Neuronal stem cell (in vitro differentiated cells): ENCODE results near the gene PPP3CA.

Experiments used
- DNase-seq: peaks from one replicate; pipeline ENCODE4 v3.0.0-alpha.2; 2013; ENCODE audit warnings: low spot score
- H2AFZ ChIP-seq: one replicate; pipeline ENCODE4 v1.6.1; 2013; ENCODE audit warnings: mild to moderate bottlenecking, low read length, inconsistent platforms
- H2AK5ac ChIP-seq: 2 replicates; pipeline ENCODE4 v1.6.1; 2013; ENCODE audit warnings: low read depth, mild to moderate bottlenecking, inconsistent platforms, low read length, moderate library complexity, mixed read lengths
- H2BK120ac ChIP-seq: 2 replicates; pipeline ENCODE4 v1.6.1; 2013; ENCODE audit warnings: low read depth, mild to moderate bottlenecking, inconsistent platforms, low read length, moderate library complexity, mixed read lengths
- H2BK12ac ChIP-seq: one replicate; pipeline ENCODE4 v1.6.1; 2013; ENCODE audit warnings: low read length, inconsistent platforms
- H2BK15ac ChIP-seq: 2 replicates; pipeline ENCODE4 v1.6.1; 2013; ENCODE audit warnings: mild to moderate bottlenecking, low read length, inconsistent platforms, mixed read lengths
- H2BK5ac ChIP-seq: one replicate; pipeline ENCODE4 v1.6.1; 2013; ENCODE audit warnings: inconsistent platforms, mild to moderate bottlenecking, low read length, moderate library complexity
- H3K14ac ChIP-seq: one replicate; pipeline ENCODE4 v1.6.1; 2013; ENCODE audit warnings: low read length, inconsistent platforms
- H3K18ac ChIP-seq: 2 replicates; pipeline ENCODE4 v1.6.1; 2013; ENCODE audit warnings: low read length, inconsistent platforms
- H3K23ac ChIP-seq: 2 replicates; pipeline ENCODE4 v1.6.1; 2013; ENCODE audit warnings: low read depth, mild to moderate bottlenecking, mixed read lengths, low read length, inconsistent platforms; ENCODE audit not compliant: poor library complexity
- H3K27ac ChIP-seq: replicated peaks from 3 replicates; pipeline ENCODE4 v1.5.1; 2013; ENCODE audit warnings: low read length, inconsistent platforms
- H3K27me3 ChIP-seq, 3 experiments: 2 replicates each; pipeline ENCODE4 v1.6.1; 2013; ENCODE audit warnings: low read length in 3 of 3, mild to moderate bottlenecking in 2 of 3, inconsistent platforms in 1 of 3, low read depth in 1 of 3, mixed read lengths in 1 of 3, moderate library complexity in 1 of 3; ENCODE audit not compliant: control insufficient read depth in 3 of 3, insufficient read depth in 3 of 3
- H3K36me3 ChIP-seq, 2 donors: replicated peaks in 1 of 2; 2 replicates each; pipeline ENCODE4 v1.6.1; 2013; ENCODE audit warnings: low read length in 2 of 2; ENCODE audit not compliant: control insufficient read depth in 2 of 2, insufficient read depth in 2 of 2
- H3K4ac ChIP-seq: 2 replicates; pipeline ENCODE4 v1.6.1; 2013; ENCODE audit warnings: inconsistent platforms, mild to moderate bottlenecking, low read length, moderate library complexity
- H3K4me1 ChIP-seq, 2 donors: 1 replicate in 1 of 2; 2 replicates in 1 of 2; pipeline ENCODE4 v1.6.1; 2013; ENCODE audit warnings: low read length in 2 of 2, low read depth in 1 of 2; ENCODE audit not compliant: control insufficient read depth in 2 of 2, insufficient read depth in 1 of 2
- H3K4me2 ChIP-seq: one replicate; pipeline ENCODE4 v1.6.1; 2013; ENCODE audit warnings: mild to moderate bottlenecking, low read length, inconsistent platforms; ENCODE audit not compliant: insufficient read depth, poor library complexity, severe bottlenecking
- H3K4me3 ChIP-seq, 2 donors: 2 replicates each; pipeline ENCODE4 v1.5.1; 2013; ENCODE audit warnings: low read length in 2 of 2, mild to moderate bottlenecking in 2 of 2, inconsistent platforms in 1 of 2, moderate library complexity in 1 of 2
- H3K79me1 ChIP-seq: one replicate; pipeline ENCODE4 v1.6.1; 2013; ENCODE audit warnings: low read depth, mild to moderate bottlenecking, inconsistent platforms, low read length, moderate library complexity
- H3K9ac ChIP-seq: one replicate; pipeline ENCODE4 v1.6.1; 2013; ENCODE audit warnings: mild to moderate bottlenecking, low read depth, low read length, inconsistent platforms; ENCODE audit not compliant: poor library complexity
- H3K9me3 ChIP-seq, 2 donors: replicated peaks in 1 of 2; 2 replicates each; pipeline versions ENCODE3 to v1.6.1; 2013; ENCODE audit warnings: low read length in 2 of 2, mild to moderate bottlenecking in 2 of 2, inconsistent platforms in 1 of 2, low read depth in 1 of 2, mixed read lengths in 1 of 2, moderate library complexity in 1 of 2; ENCODE audit not compliant: control insufficient read depth in 2 of 2, insufficient read depth in 1 of 2
- H4K8ac ChIP-seq: one replicate; pipeline ENCODE4 v1.6.1; 2013; ENCODE audit warnings: low read depth, mild to moderate bottlenecking, inconsistent platforms, low read length, moderate library complexity
- H4K91ac ChIP-seq: one replicate; pipeline ENCODE4 v1.6.1; 2013; ENCODE audit warnings: low read length, low read depth, mild to moderate bottlenecking, inconsistent platforms; ENCODE audit not compliant: poor library complexity
- WGBS, 2 donors: extraction: QIAGEN DNeasy Blood & Tissue Kit; methylation state at CpG; one replicate each; pipeline ENCODE4 v1.1.7; 2013; ENCODE audit warnings: missing lambda C conversion rate in 2 of 2, mixed read lengths in 1 of 2; ENCODE audit not compliant: insufficient read length in 2 of 2, insufficient replicate concordance in 1 of 2; ENCODE audit errors: extremely low coverage in 2 of 2; 5-methylcytosine and 5-hydroxymethylcytosine counted together

The PPP3CA gene

DNA sequence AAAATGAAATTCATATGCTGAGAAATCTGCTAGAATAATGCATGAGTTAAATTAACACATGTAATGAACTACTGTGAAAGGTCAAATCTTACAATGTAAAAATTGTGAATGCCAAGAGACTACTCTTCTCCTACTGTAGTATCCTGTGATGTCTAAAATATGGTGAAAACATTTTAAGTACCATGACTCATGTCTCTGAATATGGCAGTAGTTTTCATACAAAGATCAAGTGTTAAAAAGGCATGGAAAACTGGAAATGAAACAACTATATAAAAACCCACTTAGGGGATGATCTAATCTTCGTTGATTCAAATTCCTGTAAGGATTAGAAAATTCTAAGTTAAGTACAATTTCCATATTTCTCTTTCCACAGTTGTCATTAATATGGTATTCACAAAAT, 221.3 kb downstream of the PPP3CA start:
- no peak overlapping the region for H3K14ac ChIP-seq
- H3K27ac ChIP-seq: no peak overlapping the region
- no peak overlapping the region for H2BK120ac ChIP-seq
- H3K9ac ChIP-seq: no peak overlapping the region
- no peak overlapping the region for H2AFZ ChIP-seq
- H3K9me3 ChIP-seq: peaks cover 0 to 2% of the 10 kb centered on the region in 2 donors
- no peak overlapping the region for H3K4me3 ChIP-seq
- no peaks in the 10 kb centered on the region for H3K4me1 ChIP-seq
- H2BK5ac ChIP-seq: no peak overlapping the region
- H3K79me1 ChIP-seq: peaks cover 4% of the 10 kb centered on the region
- no peak overlapping the region for H3K4ac ChIP-seq
- no peaks in the 10 kb centered on the region for H3K36me3 ChIP-seq
- no peak overlapping the region for H3K23ac ChIP-seq
- H2BK15ac ChIP-seq: no peak overlapping the region
- H4K91ac ChIP-seq: no peak overlapping the region
- H3K18ac ChIP-seq: no peak overlapping the region
- DNase-seq: no peak
- no CpG with 5 or more reads among the region's 1 CpG for WGBS, 2 donors
- H2AK5ac ChIP-seq: no peak overlapping the region
- H3K4me2 ChIP-seq: no peak overlapping the region
- no peaks in the 10 kb centered on the region for H3K27me3 ChIP-seq
- H4K8ac ChIP-seq: no peak overlapping the region
- no peak overlapping the region for H2BK12ac ChIP-seq

DNA sequence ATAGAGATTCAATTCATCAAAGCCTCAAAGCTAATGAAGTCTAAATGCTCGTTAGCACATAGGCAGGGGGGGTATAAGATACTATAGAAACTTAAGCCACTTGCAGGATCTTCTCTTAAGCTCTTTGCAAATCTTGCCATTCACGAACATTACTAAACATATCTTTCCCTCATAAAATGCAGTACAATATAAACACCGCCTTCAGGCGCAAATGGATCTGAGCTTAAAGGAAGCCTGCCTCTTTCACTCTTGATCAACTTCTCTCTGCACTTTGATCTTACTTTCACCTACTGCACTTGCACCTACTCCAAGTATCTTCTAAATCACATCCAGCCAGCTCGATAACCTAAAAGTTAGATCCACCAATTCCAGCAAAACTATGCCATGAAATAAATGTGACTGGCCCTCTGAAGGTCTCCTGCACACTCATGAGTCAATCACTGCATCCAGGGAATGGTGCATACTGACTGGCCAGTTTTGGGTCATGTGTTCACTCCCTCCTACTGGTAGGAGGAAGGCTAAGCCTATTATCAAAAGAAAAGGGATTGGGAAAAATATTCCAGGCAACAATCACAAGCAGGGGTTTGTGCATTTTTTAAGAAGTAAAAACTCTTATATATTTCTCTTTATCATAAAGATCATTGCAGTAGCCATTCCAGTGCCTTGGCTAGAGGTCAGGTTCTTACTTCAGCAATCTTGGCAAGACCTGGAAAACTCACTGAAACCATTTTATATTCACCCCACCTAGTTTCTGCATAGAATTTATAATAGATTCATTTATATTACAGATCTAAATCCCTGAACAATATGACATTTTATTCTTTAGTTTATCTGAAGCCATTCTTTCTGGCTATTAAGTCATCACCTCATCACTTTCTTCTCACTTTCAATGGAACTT, 222.0 kb downstream of the PPP3CA start:
- H2BK15ac ChIP-seq: no peak overlapping the region
- no peak overlapping the region for H3K4ac ChIP-seq
- no peak overlapping the region for H2AFZ ChIP-seq
- H3K27ac ChIP-seq: no peak overlapping the region
- no CpG with 5 or more reads among the region's 5 CpGs for WGBS, 2 donors
- H2AK5ac ChIP-seq: no peak overlapping the region
- no peaks in the 10 kb centered on the region for H3K9me3 ChIP-seq
- H3K14ac ChIP-seq: no peak overlapping the region
- H3K18ac ChIP-seq: no peak overlapping the region
- H3K4me3 ChIP-seq: no peak overlapping the region
- H3K4me2 ChIP-seq: no peak overlapping the region
- H3K4me1 ChIP-seq: no peaks in the 10 kb centered on the region
- no peaks in the 10 kb centered on the region for H3K36me3 ChIP-seq
- no peak for DNase-seq
- peaks cover 2% of the 10 kb centered on the region for H3K79me1 ChIP-seq
- H2BK12ac ChIP-seq: no peak overlapping the region
- no peak overlapping the region for H3K23ac ChIP-seq
- no peak overlapping the region for H2BK120ac ChIP-seq
- no peak overlapping the region for H4K91ac ChIP-seq
- no peak overlapping the region for H3K9ac ChIP-seq
- no peak overlapping the region for H4K8ac ChIP-seq
- no peaks in the 10 kb centered on the region for H3K27me3 ChIP-seq
- H2BK5ac ChIP-seq: no peak overlapping the region

DNA sequence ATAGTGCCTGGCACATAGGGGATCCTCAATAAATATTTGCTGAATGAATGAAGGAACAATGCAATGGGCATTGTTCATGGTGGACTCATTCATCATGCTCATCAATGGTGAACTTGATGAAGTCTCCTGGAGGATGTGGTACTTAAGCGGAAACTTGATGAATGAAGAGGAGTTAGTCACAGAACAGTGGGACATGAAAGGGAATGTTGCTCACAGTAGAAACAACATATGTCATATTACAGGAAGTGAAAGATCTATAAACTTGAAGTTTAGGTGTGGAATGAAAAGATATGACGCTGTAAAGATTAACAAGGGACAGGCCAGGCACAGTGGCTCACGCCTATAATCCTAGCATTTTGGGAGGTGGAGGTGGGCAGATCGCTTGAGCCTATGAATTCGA, 224.1 kb downstream of the PPP3CA start:
- H2BK120ac ChIP-seq: no peak overlapping the region
- no peak overlapping the region for H3K14ac ChIP-seq
- H4K91ac ChIP-seq: no peak overlapping the region
- no peak for DNase-seq
- H3K27me3 ChIP-seq: no peaks in the 10 kb centered on the region
- no peak overlapping the region for H3K27ac ChIP-seq
- no peak overlapping the region for H2AK5ac ChIP-seq
- no peak overlapping the region for H2AFZ ChIP-seq
- H3K4me1 ChIP-seq: no peaks in the 10 kb centered on the region
- H3K23ac ChIP-seq: no peak overlapping the region
- no peak overlapping the region for H3K9ac ChIP-seq
- H3K9me3 ChIP-seq: no peaks in the 10 kb centered on the region
- H3K36me3 ChIP-seq: no peaks in the 10 kb centered on the region
- H2BK15ac ChIP-seq: no peak overlapping the region
- no peak overlapping the region for H3K4me3 ChIP-seq
- H4K8ac ChIP-seq: no peak overlapping the region
- no CpG with 5 or more reads among the region's 5 CpGs for WGBS, 2 donors
- H2BK12ac ChIP-seq: no peak overlapping the region
- no peak overlapping the region for H3K4me2 ChIP-seq
- H3K4ac ChIP-seq: no peak overlapping the region
- H3K18ac ChIP-seq: no peak overlapping the region
- no peaks in the 10 kb centered on the region for H3K79me1 ChIP-seq
- H2BK5ac ChIP-seq: no peak overlapping the region

DNA sequence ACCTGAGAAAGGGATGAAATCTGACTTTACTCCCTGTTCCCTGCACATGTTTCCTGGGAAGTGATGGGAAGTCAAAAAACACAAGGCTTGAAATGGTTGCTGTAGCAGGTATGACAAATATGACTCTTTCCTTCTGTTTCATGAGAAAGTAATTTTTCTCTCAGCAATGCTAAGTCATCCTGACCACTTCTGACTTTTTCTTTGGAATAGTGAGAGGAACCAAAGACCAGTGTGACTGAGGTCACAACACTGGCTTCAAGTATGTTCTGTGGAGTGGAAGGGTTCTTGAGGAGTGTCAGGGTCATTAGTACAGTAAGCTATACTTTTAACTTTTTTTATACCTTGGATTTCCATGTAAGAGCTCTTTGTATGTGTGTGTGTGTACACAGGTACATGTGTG, 225.3 kb downstream of the PPP3CA start:
- Histone ChIP-seq H4K91ac (no peak overlapping the region), H3K36me3 (no peaks in the 10 kb centered on the region), H3K4ac (no peak overlapping the region), H2AK5ac (no peak overlapping the region), H3K14ac (no peak overlapping the region), H3K4me1 (no peaks in the 10 kb centered on the region), H2BK15ac (no peak overlapping the region), H3K27me3 (no peaks in the 10 kb centered on the region), H2AFZ (no peak overlapping the region), H2BK5ac (no peak overlapping the region), H3K9ac (no peak overlapping the region), H3K27ac (no peak overlapping the region), H3K23ac (no peak overlapping the region), H3K9me3 (no peaks in the 10 kb centered on the region), H4K8ac (no peak overlapping the region), H2BK12ac (no peak overlapping the region), H3K4me3 (no peak overlapping the region), H3K4me2 (no peak overlapping the region), H3K18ac (no peak overlapping the region), H2BK120ac (no peak overlapping the region), H3K79me1 (no peaks in the 10 kb centered on the region)
- no peak for DNase-seq
